GM18519 (cell line): Measurements from ENCODE around the gene ADAMTSL5.
"Not testable (repeated sequence)": the region's sequence is repeated elsewhere in the genome, so short reads cannot be mapped to it uniquely, and the experiment has no call there.

Experiments used
- ATAC-seq: cut with Tn5 transposase; IDR thresholded peaks from one replicate; pipeline ENCODE4 v1.9.1; 2021; ENCODE audit warnings: mild to moderate bottlenecking, moderate library complexity; ENCODE audit not compliant: unreplicated experiment, low FRiP score

Gene ADAMTSL5

DNA sequence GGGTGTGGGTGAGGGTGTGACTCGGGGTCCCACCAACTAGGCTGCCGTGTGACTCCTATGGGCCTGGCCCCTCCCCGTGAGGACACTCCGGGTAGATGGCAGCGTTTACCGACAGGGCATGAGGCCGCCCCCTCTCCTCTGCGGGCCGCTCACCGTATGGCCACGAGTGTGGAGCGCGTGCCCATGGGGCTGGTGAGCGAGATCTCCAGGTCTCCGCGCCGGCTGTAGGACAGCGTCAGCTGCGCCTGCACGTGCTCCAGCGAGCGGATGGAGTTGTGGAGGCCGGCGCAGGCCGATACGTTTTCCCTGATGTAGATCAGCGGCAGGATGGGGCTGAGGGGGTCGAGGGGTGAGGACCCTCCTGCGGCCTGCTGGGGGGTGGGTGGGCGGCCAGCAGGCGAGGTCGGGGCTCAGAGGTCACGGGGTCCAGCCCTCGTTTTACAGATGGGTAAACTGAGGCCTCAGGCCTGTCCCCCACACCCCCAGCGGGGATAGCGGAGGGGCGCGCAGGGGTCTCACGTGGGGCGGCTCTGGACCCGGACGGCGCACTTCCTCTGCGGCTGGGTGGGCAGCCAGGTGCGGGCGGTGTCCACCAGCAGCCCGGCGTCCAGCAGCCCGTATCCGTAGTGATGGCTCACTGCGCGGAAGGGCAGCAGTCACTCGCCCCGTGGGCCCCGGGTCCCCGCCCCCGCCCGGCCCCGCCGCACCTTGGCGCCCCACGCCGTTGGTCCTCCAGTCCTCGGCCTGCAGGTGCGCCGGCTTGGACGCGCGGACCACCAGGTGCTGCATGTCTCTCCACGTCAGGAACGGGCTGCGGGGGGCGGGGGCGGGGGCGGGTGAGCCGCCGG lies 29.5 kb downstream of the ADAMTSL5 start:
- ATAC-seq, result no peak

DNA sequence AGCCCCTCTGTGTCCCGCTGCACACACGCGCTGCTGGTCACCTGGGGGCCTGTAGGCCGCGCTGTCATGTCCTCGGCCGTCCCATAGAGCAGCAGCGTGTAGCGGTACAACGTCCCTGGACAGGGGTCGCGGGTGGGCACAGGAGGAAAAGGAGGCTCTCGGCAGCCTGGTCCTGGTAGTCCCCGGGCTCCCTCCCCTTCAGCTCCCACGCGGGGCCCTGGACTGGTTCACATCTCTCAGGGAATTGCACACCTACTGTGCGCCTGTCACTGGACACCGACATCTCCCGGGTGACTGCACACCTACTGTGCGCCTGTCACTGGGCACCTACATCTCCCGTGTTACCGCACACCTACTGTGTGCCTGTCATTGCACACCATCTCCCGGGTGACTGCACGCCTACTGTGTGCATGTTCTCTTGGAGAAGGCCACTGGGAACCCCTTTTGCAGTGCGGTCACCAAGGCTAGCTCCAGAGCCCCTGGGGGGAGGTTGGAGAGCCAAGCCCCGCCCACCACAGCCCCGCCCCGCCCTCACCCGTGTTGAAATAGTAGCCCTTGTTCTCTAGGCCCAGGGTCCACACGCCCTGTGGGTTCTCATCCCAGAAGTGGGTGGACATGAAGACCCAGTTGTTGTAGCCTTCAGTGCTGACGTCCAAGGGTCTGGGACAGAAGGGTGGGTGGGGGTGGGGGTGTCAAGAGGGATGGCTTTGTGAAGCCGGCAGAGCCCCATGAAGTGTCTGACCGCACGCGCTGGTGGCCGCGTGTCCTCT lies 30.3 kb downstream of the ADAMTSL5 start:
- ATAC-seq, result no peak

DNA sequence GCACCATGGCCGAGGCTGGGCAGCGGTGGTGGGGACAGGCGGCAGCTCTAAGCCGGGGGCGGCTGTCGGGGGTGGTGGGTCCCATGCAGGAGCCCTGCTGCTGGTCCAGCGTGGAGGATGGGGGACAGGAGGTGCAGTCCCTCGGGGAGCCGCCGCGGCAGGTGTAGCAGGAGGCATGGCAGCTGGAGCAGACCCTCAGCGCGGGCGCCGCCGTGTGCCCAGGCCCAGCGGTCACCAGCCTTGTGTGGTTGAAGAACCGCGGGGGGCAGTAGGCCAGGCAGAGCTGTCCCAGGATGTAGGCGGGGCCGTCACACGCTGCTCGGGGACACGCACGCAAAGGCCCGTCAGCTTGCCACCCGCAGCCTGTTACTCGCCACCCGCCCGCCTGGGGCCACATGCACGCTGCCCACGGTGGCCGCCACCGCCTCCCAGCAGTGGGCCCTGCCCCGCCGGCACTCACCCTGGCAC lies 30.9 kb downstream of the ADAMTSL5 start:
- ATAC-seq, result no peak

DNA sequence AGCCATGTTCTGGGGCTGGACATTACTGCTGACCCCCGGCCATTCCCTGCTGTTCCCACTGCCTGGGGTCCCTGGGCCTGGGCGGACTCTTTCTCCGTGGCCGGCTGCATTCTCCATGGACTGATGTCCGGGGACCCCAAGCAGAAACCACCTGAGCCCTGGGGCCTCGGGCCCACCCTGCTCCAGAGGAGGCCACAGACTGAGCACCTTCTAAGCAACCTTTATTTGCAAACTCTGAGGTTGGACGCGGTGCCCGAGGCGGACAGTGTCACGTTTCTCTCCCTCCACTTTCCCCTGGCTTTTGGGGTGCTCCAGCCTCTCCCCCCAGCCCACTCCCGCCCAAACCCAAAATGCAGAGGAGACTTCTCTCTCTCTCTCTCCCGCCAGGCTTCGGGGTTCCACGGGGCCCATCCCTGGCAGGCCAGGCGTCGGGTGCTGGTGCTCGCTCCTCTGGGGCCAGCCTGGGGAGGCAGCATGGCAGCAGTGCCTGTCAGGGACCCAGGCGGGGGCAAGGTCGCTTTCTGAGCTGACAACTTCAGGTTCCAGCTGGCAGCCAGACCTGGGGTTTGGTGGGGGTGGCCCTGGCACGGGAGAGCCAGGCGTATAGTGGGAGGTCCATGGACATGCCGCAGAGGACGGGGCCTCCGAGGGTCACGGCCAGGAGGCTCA lies 31.5 kb downstream of the ADAMTSL5 start:
- no peak for ATAC-seq

DNA sequence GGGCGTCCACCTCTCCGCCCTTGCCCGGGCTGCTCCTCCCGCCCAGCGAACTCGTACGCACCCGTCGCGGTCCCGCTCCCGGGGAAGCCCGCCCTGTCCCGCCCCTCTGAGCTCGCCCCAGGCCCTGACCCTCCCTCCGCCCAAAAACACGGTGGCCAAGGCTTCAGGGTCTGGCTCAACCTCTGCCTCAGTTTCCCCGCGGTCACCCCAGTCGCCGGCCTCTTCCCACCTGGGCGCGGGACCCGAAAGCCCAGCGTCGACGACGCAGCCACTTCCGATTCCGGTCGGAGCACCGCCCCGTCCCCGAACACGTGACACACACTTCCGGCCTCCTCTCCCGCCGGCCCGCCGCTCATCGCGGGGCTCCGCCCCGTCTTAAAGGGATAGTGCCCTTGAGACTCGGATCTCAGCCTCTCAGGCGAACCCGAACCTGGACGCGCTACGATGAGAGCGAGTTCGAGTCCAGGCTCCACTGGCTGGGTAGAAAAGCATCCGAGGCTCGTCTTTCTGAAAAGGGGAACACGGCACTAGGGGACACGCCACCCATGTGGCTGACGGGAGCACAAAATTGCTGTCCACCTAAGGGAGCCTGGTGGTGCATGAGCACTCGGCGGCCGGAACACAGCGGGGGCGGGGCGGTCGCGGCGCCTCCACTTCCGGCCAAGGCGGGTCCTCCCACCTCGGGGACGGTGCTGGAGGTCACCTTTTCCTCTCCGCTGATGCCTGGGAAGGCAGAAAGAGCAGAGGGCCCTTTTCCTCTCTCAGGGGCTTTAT lies 33.7 kb downstream of the ADAMTSL5 start, which contains the start of gene C19orf25:
TSS of gene C19orf25 (minus strand) at position 282 of the 774 bp plus-strand sequence. CDS start 312 bp downstream, outside the sequence.
- peak; percentile 64 for ATAC-seq

DNA sequence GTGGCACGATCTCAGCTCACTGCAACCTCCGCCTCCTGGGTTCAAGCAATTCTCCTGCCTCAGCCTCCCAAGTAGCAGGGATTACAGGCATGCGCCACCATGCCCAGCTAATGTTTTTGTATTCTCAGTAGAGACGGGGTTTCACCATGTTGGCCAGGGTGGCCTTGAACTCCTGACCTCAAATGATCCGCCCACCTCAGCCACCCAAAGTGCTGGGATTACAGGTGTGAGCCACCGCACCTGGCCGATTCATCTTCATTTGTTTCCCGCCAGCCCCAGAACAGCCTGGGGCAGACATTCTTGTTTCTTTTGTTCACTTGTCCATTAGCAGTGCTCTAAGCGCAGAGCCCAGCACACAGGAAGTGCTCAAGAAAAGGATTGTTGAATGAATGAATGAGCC lies 35.8 kb downstream of the ADAMTSL5 start:
- not testable (repeated sequence) for ATAC-seq

DNA sequence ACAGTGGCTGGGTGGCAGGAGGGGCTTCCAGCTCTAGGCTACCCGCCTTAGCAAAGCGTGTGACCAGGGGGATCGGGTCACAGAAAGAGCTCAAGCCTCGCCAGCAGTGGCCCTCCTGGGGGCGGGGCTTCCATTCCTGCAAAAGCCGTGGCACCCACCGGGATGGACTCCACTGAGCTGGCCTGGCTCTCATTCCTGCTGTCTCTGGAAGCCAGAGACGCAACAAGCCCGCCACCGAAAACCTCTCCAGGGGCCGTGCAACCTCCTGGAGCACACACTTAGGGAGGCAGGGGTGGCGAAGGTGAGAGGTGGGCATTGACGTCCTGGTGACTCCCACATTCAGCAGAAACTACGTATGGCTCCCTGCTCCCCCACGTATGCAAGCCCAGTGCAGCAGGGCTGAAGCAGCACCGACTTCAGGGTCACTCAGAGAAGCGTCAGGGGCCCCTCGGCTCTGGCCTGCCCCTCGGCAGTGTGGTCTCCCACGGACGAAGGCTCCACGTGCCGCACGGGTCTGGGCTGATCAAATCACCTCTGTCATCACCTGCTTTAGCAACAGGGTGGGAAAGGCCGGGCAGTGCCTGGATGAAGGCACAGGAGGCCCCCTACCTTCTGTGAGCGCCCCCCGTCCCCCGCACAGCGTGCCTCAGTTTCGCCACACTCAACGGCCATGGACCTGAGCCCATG lies 36.9 kb downstream of the ADAMTSL5 start:
- ATAC-seq, result no peak

DNA sequence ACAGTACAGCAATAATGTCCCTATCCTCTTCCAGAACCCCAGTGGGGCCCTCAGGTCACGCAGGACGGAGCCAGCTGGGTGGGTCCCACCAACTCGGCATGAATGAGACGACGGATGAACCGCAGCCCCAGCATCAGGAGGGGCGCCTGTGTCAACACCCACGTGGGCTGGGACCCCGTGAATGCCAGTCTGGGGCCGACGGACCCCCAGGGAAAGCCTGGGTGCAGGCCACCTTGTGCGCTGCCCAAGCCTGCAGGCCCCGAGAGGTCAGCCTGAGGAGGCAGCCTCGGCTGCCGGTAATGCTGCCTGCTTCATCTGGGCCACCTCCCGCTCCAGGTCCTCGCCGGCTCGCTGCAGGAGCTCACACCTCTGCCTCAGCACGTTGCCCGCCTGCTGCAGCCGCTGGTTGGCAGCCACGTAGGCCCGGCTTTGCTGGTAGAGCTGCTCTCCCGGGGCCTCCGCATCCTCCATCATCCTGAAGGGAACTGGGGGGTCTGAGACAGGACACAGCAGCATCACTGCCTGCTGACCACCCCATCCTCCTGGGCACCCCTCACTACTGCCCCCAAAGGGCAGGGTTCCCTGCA lies 38.0 kb downstream of the ADAMTSL5 start:
- no peak for ATAC-seq

DNA sequence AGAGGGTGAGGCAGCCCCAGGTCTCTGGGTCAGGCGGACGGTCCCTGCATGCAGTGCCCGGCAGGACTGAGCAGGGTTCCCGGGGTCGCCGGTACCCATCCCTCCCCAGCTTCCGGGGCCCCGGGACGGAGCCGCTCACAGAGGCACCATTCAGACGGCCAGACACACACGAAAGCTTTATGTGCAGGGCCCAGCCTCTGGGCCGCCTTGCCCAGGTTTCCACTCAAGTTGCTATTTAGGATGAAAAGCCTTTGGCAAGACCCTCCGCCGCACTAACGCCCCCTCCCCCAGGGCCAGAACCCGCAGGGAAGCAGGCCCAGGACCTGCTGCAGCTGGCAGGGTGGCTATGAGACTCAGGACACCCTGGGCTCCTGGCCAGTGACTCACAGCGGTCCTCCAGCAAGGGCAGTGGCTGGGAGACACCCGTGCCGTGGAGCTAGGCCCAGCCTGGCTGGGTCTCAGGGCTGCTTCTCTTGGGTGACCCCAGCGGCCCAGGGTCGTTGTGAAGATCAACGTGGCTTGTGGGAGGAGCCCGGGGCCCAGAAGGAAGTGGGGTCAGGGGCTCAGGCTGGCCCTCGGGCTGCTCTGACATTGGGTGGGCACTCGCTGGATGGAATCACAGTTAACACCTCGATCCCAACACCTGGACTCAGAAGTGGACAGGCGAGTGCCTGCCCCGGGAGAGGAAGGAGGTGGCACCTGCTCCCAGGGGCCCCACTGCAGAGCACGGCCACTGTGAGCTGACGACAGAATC lies 38.6 kb downstream of the ADAMTSL5 start:
- no peak for ATAC-seq

DNA sequence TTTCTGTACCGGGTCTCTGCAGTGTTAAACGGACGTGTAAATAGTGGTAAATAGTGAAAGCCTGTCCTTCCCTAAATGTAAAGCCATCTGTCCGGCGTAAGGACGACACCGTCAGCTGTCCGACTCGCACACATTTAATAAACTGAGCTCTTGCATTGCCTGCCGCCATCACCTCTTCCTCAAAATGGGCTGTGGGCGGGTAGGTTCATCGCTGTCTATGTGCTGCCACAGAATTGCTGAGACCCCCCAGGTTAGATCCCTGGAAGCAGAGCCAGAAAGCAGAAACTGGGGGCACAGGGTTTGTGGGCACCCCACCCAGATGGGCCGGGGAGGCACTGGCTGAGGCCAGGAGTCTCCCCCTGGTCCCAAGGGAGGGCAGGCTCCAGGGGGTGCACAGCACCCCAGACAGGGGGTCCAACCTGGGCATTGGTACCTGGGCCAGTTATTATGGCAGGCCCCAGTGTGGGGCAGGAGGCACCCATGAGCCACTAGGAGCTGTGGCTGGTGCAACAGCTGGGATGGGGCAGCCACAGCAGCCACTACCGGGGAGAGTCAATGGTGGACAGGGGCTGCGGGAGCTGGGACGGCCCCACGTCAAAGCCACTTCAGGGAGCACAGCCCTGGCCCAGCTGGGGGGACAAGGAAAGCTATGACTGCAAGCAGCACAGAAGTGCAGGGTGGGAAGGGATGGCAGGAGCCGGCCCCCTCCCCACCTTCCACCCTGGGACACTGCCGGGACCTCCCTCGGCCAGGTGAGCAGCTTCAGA lies 39.6 kb downstream of the ADAMTSL5 start:
- ATAC-seq, result no peak

DNA sequence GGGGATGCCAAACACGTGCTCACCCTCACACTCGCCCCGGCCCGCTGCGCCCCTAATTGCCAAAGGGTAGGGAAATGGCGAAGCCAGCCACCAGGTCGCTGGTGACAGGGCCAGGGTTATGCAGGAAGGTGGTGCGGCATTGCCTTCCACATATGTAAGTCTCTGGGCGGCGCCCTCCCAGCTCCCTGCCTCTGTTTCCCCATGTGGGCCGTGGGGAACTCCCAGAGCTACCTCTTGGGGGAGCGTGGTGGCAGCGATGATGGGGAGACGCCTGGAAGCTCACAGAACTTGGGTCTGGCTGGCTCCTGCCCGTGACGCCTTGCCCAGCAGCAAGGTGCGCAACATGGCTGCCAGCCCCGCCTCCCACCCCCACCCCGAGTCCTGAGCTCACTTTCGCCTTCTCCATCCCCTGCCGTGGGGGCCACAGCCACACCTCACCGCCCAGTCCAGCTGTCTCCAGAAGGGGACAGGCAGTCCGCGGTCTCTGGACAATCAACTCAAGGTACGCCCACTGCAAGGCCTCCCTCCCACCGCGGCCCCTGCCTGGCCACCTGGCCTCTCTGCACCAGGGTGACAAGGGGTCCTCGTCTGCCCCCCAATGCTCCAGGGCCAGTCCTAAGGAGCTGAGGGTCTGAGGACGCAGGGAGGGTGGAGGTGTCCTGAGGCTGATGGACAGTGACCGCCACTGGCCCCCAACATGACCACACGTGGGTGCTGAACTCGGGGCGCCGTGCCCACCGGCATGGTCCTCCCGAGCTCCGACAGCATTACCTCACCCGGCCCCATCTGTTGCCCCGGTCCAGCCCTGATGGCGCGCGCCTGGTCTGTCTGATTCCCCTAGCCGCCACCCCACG lies 40.4 kb downstream of the ADAMTSL5 start:
- ATAC-seq, result no peak

DNA sequence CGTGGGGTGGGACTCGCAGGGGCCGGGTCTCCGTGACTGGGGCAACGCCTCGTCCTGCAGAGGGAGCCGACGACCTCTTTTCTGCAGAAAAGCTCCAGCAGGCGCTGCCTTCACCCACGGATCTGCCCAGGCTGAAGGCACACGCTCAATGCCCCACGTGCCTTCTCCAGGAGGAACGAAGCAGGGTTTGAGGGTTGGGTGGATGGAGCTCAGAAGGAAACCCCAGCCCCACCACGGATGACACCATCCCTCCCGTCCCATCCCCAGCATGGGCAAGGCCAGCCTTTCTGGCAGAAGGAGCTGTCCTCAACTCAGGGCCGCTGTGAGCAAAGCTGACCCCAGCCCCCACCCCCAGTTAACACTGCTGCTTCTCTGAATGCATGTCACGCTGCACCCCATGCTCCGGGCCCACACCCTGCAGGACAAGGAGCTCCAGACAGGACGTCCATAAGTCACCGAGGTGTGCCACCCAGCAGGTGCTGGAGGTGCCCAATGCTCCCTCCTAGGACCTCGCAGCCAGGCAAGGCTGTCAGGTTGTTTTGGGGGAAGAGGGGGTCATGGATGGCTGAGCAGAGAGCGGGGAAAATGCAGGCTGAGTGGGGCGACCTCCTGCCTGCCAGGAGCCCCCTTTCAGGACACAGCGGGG lies 41.2 kb downstream of the ADAMTSL5 start:
- no peak for ATAC-seq

DNA sequence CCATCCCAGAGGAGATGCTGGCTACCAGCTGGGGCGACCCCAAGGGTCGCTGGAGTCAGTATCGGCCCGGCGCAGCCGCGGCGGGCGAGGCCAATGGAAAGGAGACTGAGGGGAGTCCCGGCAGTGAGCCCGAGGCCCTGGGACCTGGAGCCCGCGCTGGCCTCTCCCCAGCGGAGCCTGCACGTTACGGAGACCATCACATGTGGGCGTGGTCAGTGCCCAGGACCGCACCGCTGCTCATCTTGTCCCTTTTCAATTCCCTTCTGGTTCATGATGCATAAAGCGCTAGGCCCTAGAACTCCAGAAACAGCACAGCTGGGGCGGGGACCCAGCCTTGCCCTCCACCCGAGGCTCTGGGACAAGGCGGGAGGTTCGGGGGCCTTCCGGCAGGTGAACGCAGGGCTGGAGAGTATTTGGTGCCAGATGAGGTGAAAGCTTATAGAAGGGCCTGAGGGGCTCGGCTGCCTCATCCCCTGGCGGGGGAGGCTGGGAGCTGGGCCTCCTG lies 41.8 kb downstream of the ADAMTSL5 start:
- no peak for ATAC-seq

DNA sequence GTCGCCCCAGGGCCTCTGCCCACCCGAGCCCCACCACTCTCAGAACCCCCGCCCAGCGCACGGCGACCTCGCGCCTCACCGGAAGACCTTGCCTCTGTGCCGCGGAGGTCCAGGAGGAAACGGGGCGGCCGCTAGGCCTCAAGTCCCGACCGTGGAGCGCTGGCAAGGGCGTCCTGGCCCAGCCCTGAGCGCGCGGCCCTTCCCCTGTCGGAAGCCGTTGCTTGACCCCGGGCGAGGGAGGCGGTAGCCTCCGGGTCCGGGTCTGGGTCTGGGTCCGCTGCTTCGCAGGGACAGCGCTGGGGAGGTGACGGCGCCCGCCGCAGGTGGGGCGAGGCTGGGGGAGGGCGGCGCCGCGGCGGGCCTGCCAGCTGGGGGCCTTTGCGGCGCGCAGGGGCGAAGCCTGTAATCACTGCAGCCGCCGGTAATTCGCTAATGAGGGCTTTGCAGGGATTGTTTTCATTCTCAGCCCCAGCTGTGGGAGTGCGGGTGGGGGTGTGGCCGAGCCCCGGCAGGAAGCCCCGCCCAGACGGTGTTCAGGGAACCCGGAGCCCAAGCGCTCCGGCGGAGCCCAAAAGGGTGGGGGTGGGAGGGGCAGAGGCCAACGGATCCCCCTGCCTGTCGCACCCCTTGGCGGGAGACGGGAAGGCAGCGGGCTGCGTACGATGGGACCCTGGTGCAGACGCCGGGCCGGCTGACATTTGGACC lies 42.4 kb downstream of the ADAMTSL5 start:
- no peak for ATAC-seq

DNA sequence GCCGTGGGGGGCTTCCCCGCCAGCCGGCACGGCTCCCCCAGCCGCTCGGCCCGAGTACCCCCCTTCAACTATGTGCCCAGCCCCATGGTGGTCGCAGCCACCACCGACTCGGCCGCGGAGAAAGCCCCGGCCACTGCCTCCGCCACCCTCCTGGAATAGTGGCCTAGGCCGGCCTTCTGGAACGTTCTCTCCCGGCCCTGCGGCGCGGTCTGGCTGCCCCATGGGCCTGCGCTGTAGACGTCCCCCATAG lies 42.8 kb downstream of the ADAMTSL5 start:
- no peak for ATAC-seq
